HG03280 (cell line): ENCODE results near the gene RAB11FIP5.

Experiments used
- ATAC-seq: cut with Tn5 transposase; IDR thresholded peaks from one replicate; pipeline ENCODE4 v1.9.1; 2021; ENCODE audit warnings: mild to moderate bottlenecking, moderate library complexity; ENCODE audit not compliant: unreplicated experiment

The RAB11FIP5 gene

GRCh38 chr2:73035899-73036711 lies 76.6 kb downstream of the RAB11FIP5 start:
- ATAC-seq, result no peak

GRCh38 chr2:73034661-73035375 lies 77.9 kb downstream of the RAB11FIP5 start:
- no peak for ATAC-seq

GRCh38 chr2:73033766-73034381 lies 78.9 kb downstream of the RAB11FIP5 start:
- no peak for ATAC-seq

GRCh38 chr2:73033142-73033765 lies 79.5 kb downstream of the RAB11FIP5 start:
- no peak for ATAC-seq

DNA sequence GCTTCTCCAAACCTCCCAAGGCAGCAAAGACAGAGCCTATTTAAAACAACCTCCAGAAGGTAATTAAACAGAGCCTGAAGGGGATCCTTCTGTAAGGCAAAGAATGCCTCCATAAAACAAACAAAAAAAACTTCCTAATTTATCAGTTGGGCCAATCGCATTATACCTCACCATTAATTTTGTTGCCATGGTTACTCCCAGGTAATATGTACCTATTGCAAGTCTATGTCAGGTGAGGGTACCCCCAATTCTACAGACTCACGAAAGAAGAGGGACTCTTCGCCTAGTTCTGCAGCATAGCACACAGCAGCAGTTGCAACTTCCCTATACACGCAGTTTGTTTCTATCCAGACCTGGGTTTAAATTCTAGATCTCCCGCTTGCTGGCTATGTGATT lies 80.0 kb downstream of the RAB11FIP5 start:
- ATAC-seq, result no peak

DNA sequence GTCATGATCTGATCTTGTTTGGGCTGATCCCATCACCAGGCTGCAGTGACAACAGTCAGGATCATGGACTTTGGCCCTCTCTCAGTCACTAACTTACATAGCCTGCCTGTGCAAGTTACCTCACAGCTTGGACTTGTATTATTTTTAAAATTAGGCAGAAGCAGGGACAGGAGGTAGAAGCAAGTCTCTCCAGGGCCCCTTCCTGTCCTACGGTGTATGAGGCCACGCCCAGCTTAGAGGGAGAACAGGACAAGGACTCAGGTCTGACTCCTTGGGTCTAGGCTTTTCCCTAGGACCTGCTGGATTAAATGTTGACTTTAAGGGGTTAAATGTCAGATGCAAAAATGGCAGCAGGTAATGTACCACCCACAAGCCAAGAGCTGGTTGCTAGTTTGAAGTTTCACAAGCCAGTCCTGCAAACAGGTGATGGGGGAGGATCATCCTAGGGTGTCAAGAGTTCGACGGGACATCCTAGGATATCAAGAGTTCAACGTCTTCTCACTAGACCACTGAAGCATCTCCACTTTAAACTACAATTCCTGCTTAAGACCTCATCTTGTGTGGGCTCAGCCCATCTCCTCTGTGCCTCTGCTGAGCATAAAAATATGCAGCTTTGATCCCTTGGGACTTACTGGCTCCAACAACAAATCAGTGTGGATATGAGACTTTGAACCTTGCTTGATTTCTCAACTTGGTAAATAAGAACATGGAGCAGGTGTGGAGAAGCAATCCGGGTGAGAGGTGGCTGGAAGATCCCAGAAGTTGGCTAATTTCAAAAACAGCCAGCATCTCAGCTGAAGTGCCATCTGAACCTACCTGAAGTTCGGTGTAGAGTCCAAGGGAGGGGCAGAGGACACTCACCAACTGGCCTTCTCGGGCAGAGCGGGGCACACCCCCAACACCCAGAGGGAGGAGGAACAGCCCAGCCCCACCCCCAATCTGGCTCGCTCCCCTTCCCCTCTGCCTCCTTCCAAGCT lies 80.7 kb downstream of the RAB11FIP5 start:
- ATAC-seq, result no peak

- ATAC-seq, result no peak
Measured at GRCh38 chr2:73031095-73031678, 81.6 kb downstream of the RAB11FIP5 start.

DNA sequence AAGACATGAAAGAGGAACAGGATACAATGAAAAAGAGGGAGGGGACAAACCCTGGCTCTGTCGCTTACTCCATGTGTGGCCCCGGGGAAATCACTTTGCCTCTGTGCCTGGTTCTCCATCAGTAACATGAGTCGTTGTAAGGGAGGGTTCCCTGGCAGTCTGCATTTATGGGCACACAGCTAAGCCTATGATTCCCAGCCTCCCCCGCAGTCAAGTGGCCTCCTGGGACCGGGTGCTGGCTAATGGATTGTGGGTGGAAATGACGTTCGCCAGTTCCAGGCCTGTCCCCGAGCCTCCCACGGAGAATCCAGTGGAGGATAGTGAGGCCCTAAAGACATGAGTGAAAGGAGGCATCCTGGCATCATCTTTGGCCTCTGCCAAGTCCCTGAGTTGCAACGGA lies 83.9 kb downstream of the RAB11FIP5 start:
- ATAC-seq, result no peak

- no peak for ATAC-seq
Measured at GRCh38 chr2:73027340-73027739, 85.4 kb downstream of the RAB11FIP5 start.

DNA sequence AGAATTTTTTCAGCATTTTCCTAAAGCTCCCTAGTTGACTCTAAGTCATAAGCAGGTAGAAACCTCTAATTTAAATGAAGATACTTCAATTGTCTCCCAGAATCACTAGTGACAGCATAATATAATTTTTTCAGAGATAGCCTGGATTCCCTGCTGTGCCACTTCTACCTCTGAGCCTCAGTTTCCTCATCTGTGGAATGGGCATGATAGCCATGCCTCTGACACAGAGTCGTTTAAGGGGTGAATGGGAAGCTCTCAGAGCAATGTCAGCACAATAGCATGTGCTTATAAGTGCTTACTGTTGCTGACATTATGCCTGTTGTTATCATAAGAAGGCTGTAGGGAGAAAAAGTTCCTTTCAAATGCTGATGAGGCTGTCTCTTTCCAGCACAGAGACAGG lies 89.3 kb downstream of the RAB11FIP5 start:
- ATAC-seq, result no peak
